Fibroblast of lung (primary cell): ENCODE measurements around the gene IL31. TPM values are rescaled to one million over a fixed set of nuclear protein-coding genes. Genes with fewer than 3 reads are reported as not detected.

Experiments
- DNase-seq, 2 donors: peaks; one replicate each; pipeline versions ENCODE4 v3.0.0 to v3.0.0-alpha.2; 2010; ENCODE audit warnings: low read depth in 2 of 2
- H2AFZ ChIP-seq: 2 replicates; pipeline ENCODE4 v1.5.1; 2012; ENCODE audit warnings: low read length, control low read depth, inconsistent platforms
- H3K27ac ChIP-seq: 2 replicates; pipeline ENCODE4 v1.5.1; 2011; ENCODE audit warnings: low read length, control low read depth; ENCODE audit not compliant: insufficient read depth
- H3K27me3 ChIP-seq: 2 replicates; pipeline ENCODE4 v1.5.1; 2011; ENCODE audit warnings: mild to moderate bottlenecking, low read length; ENCODE audit not compliant: control insufficient read depth, insufficient read depth
- H3K36me3 ChIP-seq: 2 replicates; pipeline ENCODE4 v1.5.1; 2011; ENCODE audit warnings: low read length; ENCODE audit not compliant: control insufficient read depth, insufficient read depth
- H3K4me1 ChIP-seq: 2 replicates; pipeline ENCODE4 v1.5.1; 2011; ENCODE audit warnings: low read length; ENCODE audit not compliant: control insufficient read depth, insufficient read depth; ENCODE audit errors: extremely low read depth
- H3K4me2 ChIP-seq: 2 replicates; pipeline ENCODE4 v1.5.1; 2011; ENCODE audit warnings: low read length, control low read depth; ENCODE audit not compliant: insufficient read depth; ENCODE audit errors: extremely low read depth
- H3K4me3 ChIP-seq, 4 experiments: fragments of 200-600 bp in 1 of 4; sonication (generic) in 1 of 4; replicated peaks in 1 of 4; 2 replicates each; pipeline ENCODE4 v1.5.1; 2011 to 2016; ENCODE audit warnings: low read length in 4 of 4, low read depth in 3 of 4, mild to moderate bottlenecking in 3 of 4, control low read depth in 2 of 4, inconsistent platforms in 1 of 4, mixed read lengths in 1 of 4; ENCODE audit not compliant: insufficient read depth in 1 of 4; ENCODE audit errors: control extremely low read depth in 1 of 4
- H3K79me2 ChIP-seq: 2 replicates; pipeline ENCODE4 v1.5.1; 2012; ENCODE audit warnings: mild to moderate bottlenecking, low read length, inconsistent platforms; ENCODE audit not compliant: control insufficient read depth, insufficient read depth
- H3K9ac ChIP-seq: 2 replicates; pipeline ENCODE4 v1.5.1; 2011; ENCODE audit warnings: mild to moderate bottlenecking, low read length, control low read depth; ENCODE audit not compliant: insufficient read depth
- H3K9me3 ChIP-seq: 2 replicates; pipeline ENCODE4 v1.5.1; 2012; ENCODE audit warnings: low read depth, low read length; ENCODE audit not compliant: control insufficient read depth, insufficient read depth
- H4K20me1 ChIP-seq: 2 replicates; pipeline ENCODE4 v1.5.1; 2011; ENCODE audit warnings: low read length; ENCODE audit not compliant: control insufficient read depth, insufficient read depth; ENCODE audit errors: extremely low read depth
- EZH2 ChIP-seq: IDR thresholded peaks from 2 replicates; pipeline ENCODE4 v1.5.1; 2012; ENCODE audit warnings: low read length, control low read depth, mild to moderate bottlenecking; ENCODE audit errors: missing control alignments
- polyA plus RNA-seq, 2 donors: library from polyadenylated mRNA; depleted of rRNA in 1 of 2; stranded (reverse) in 1 of 2; unstranded in 1 of 2; fragments of >200 nt; gene quantifications; 2 replicates each; pipeline ENCODE4 v1.2.1, GENCODE V29; 2011 to 2012; ENCODE audit warnings: missing spikeins in 1 of 2
- total RNA-seq: library from RNA; depleted of rRNA; stranded (reverse); fragments of >200 nt; gene quantifications from 2 replicates; pipeline ENCODE4 v1.2.1, GENCODE V29; 2014
- TF ChIP-seq, protein P1 (sequence below), 2 donors: IDR thresholded peaks in 1 of 2; conservative IDR thresholded peaks in 1 of 2; 1 replicate in 1 of 2; 2 replicates in 1 of 2; pipeline ENCODE4 v1.5.1; 2011 to 2012; ENCODE audit warnings: low read length in 2 of 2, control low read depth in 1 of 2, inconsistent platforms in 1 of 2, low read depth in 1 of 2, mild to moderate bottlenecking in 1 of 2

Gene IL31
- total and polyA plus RNA-seq, 2 donors (not counting 1 experiment from before 2014, with no cell fraction given), result not detected

DNA sequence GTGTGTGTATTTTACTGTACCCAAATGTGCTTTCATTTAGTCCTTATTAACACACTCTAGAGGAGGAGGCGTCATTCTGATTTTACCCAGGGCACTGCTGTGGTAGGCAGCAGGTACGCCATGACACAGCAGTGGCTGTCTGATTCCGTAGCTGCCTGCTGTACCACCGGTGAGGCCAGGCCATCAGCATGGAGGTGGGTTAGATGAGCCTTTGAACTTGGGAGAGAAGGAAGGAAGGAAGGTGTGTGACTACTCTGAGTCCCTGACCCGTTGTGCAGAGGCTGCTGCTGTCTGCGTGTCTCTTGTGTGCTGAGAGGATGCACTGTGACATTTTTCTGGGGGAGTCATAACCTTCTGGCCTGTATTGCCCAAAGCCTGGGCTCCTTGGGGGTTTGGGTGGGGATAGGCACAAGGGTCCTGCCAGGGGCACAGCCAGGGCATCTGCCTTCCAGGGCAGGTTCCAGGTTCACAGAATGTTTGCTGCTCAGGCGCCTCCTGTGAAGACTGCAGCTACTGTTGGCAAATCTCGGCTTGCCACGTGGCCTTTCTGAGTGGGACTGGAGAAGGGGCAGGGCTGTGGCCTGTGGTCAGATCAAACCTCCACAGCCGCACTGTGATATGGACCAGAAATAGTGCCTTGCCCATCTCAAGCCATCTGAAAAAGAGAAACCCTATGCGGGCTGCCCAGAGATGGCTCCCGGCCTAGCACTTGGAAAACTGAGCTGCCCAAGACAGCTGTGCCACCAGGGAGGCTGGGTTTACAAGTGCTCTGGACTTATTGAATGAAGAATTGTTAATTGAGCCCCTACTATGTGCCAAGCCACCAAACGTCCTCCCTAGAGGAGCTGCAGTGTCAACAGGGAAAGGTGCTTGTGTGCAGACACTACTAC lies 48.3 kb downstream of the IL31 start:
- Histone ChIP-seq H2AFZ (no peak overlapping the region), H3K27ac (no peak overlapping the region), H3K36me3 (peaks cover 11% of the 10 kb centered on the region), H3K4me1 (peaks cover 7% of the 10 kb centered on the region), H3K9ac (no peak overlapping the region), H3K4me3 (no peak overlapping the region), H3K27me3 (no peaks in the 10 kb centered on the region), H4K20me1 (no peaks in the 10 kb centered on the region), H3K4me2 (no peak overlapping the region), H3K79me2 (peaks cover 8% of the 10 kb centered on the region), H3K9me3 (no peaks in the 10 kb centered on the region)
- TF ChIP-seq EZH2, result no peak
- TF ChIP-seq, protein P1, sequence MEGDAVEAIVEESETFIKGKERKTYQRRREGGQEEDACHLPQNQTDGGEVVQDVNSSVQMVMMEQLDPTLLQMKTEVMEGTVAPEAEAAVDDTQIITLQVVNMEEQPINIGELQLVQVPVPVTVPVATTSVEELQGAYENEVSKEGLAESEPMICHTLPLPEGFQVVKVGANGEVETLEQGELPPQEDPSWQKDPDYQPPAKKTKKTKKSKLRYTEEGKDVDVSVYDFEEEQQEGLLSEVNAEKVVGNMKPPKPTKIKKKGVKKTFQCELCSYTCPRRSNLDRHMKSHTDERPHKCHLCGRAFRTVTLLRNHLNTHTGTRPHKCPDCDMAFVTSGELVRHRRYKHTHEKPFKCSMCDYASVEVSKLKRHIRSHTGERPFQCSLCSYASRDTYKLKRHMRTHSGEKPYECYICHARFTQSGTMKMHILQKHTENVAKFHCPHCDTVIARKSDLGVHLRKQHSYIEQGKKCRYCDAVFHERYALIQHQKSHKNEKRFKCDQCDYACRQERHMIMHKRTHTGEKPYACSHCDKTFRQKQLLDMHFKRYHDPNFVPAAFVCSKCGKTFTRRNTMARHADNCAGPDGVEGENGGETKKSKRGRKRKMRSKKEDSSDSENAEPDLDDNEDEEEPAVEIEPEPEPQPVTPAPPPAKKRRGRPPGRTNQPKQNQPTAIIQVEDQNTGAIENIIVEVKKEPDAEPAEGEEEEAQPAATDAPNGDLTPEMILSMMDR (conservative IDR thresholded peaks at IDR 0.05 in 1 of 2, IDR thresholded peaks at IDR 0.05 in 1 of 2; ENCODE audit: low read depth in 1 of 2, low read length in 2 of 2), result no peak
- no peak for DNase-seq

DNA sequence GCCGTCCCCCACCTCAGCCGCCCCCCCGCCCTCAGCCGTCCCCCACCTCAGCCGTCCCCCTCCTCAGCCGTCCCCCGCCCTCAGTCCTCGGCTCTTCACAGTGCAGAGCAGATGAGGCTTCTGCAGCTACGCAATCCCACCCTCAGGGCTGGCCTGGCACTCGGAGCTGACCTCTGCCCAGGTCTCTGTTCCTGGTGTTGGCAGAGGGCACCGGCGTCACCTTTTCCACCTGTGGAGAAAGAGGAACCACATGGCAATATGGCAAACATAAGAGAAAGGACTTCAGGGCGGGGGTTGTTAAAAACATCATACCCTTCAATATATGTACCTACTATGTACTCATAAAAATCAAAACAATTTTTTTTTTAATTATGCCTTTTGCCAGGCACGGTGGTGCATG lies 49.7 kb downstream of the IL31 start:
- Histone ChIP-seq H4K20me1 (no peaks in the 10 kb centered on the region), H3K9me3 (no peaks in the 10 kb centered on the region), H3K4me2 (no peak overlapping the region)

GRCh38 chr12:122123761-122124145 lies 50.3 kb downstream of the IL31 start:
- Histone ChIP-seq H3K4me3 (no peak overlapping the region), H4K20me1 (no peaks in the 10 kb centered on the region), H3K9me3 (no peaks in the 10 kb centered on the region), H3K27me3 (no peaks in the 10 kb centered on the region), H3K79me2 (peaks cover 8% of the 10 kb centered on the region), H3K27ac (no peak overlapping the region), H3K9ac (no peak overlapping the region), H3K4me1 (peaks cover 7% of the 10 kb centered on the region), H3K36me3 (peaks cover 2% of the 10 kb centered on the region), H2AFZ (no peak overlapping the region), H3K4me2 (no peak overlapping the region)
- no peak for TF ChIP-seq EZH2
- TF ChIP-seq, protein P1 (conservative IDR thresholded peaks at IDR 0.05 in 1 of 2, IDR thresholded peaks at IDR 0.05 in 1 of 2; ENCODE audit: low read depth in 1 of 2, low read length in 2 of 2), result no peak
- DNase-seq, result no peak

More for the DNA sequence above, 49.7 kb downstream of the IL31 start:
- no peak overlapping the region for H3K9ac ChIP-seq
- H3K4me1 ChIP-seq, result peaks cover 7% of the 10 kb centered on the region
- H3K79me2 ChIP-seq, result peaks cover 8% of the 10 kb centered on the region
- no peak overlapping the region for H3K4me3 ChIP-seq
- H3K27ac ChIP-seq, result no peak overlapping the region
- H3K27me3 ChIP-seq, result no peaks in the 10 kb centered on the region
- no peak for TF ChIP-seq EZH2
- TF ChIP-seq, protein P1 (conservative IDR thresholded peaks at IDR 0.05 in 1 of 2, IDR thresholded peaks at IDR 0.05 in 1 of 2; ENCODE audit: low read depth in 1 of 2, low read length in 2 of 2), result no peak
- DNase-seq, result no peak
- peaks cover 6% of the 10 kb centered on the region for H3K36me3 ChIP-seq
- H2AFZ ChIP-seq, result no peak overlapping the region
